ENCODE data around the gene RBM39.
A peak's percentile ranks its signal among the peaks of the same experiment; 100 is the strongest.
"Not testable (repeated sequence)": the region's sequence is repeated elsewhere in the genome, so short reads cannot be mapped to it uniquely, and the experiment has no call there.

Gene RBM39

DNA sequence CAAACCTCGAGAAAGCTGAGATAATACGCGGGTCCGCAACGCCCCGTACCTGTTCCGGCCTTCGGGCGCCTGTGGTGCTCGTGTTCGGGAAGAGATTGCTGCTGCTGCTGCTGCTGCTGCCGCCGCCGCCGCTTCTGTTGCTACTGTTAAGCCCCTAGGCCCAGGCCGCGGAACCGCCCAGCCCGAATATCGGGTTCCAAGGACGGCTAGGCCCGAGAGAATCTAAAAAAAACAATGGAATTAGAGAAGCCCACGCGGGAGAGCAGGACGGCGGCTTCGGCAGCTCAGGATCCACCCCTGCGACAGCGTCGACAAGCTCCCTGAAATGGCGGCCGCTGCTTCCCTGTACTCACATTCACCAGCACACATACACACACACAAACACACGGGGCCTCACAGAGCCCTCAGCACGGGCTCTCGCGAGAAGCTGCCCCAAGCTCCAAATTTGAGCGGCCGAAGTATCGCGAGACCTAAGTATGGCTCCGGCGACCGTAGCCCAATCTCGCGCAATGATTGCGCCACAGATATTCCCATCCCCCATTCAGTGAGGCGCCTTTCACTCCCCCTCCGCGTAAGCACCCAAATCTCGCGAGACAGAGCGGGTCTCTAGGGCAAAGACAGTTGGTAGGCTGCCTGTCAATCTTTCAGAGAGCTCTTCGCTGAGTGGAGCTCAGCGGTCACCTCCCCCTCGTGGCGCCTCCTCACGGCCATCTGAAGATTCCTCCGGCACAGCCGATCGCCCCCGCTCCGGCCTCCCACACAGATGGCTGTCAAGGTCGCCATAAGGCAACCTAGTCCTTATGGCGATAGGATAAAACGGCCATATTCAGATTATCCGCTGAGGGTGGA lies at the start of gene RBM39:
TSS of gene RBM39 (minus strand) at position 369 of the 849 bp plus-strand sequence. CDS start 1,386 bp downstream, outside the sequence.
- peak; percentile 99 for DNase-seq

DNA sequence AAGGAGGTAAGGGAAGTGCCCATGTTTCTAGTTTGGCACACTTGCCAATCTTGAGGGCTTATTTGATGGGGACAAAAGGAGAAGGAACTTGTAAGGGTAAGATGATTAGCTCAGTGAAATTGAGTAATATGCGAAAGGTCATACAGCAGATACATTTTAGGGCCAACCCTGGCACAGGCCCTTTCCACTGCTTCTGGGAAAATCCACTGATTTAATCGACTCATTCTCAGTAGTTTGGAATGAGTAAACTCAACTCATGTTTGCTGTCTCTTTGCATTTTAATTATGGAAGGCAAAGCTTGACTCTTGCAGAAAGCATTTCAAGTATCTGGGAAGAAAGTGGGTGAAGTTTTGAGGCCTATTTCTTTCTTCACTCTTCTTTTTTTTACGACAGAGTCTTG lies 49.8 kb upstream of the RBM39 start:
- no peak for DNase-seq

DNA sequence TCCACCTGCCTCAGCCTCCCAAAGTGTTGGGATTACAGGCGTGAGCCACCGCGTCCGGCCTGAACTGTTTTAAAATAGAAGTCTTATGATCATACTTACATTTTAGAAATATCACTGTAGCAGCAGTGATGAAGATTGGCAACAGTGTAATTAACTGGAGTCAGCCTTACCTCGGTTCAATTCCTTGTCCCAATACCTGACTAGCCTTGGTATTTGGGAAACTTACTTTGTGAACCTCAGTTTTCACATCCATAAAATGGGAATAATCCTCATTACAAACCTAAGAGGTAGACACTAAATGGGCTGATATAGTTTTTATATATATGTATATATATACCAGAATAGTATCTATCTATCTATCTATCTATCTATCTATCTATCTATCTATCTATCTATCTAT lies 49.0 kb upstream of the RBM39 start:
- no peak for DNase-seq

DNA sequence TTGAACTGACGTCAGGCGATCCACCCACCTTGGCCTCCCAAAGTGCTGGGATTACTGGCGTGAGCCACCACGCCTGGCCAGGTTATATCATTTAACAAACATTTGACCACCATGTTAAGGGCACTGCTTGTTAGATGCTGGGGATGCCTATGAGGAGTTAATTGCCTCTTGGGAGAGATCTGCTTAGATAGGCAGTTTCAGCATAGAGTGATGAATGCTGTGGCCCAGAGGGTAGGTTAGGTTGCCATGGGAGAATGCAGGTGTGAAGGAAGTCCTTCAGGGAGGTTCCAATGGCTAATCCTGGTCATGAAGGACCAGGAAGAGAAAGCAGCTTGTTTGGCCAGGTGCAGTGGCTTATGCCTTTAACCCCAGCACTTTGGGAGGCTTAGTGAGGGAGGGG lies 46.7 kb upstream of the RBM39 start:
- no peak for DNase-seq

DNA sequence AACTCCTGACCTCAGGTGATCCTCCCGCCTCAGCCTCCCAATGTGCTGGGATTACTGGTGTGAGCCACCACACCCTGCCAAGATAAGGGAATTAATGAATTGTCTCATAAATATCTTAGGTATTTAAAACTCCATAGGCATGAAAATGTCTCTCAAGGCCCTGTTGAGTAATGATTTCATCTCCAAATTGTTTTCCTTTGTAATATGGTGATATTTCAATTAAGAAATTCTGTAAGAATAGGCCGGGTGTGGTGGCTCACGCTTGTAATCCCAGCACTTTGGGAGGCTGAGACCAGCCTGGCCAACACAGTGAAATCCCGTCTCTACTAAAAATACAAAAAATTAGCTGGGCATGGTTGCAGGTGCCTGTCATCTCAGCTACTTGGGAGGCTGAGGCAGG lies 43.5 kb upstream of the RBM39 start:
- DNase-seq, result not testable (repeated sequence)

DNA sequence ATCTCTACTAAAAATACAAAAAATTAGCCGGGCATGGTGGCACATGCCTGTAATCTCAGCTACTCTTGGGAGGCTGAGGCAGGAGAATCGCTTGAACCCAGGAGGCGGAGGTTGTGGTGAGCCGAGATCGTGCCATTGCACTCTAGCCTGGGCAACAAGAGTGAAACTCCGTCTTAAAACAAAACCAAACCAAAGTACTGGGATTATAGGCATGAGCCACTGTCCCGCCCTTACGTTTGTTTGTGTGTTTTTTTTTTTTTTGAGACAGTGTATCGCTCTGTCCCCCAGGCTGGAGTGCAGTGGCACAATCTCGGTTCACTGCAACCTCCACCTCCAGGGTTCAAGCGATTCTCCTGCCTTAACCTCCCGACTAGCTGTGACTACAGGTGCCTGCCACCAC lies 41.8 kb upstream of the RBM39 start:
- not testable (repeated sequence) for DNase-seq

DNA sequence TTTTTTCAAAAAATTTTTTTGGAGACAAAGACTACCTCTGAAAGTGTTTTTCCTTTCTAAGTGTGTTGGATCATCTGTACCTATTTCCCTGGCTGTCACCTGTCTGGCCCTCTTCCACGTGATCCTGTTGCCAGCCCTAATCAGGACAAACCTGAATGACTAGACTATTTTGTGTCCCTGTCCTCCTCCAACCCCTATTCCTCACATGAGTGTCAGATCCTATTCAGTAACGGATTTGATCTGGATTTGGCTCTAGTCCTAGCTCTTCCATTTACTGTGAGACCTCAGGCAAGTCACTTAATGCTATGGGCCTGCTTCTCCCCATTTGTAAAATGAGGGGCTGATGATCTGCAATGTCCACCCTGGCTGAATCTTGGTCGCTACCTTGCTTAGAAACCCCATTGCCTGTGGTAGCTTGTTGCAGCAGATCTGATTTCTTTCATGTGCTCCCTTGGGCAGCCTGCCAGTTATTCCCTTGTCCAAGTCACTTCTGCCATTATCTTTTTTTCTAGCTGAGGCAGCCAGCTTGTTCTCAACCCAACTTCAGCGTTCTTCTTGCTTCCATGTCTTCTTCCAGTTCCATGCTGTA lies 34.5 kb upstream of the RBM39 start:
- no peak for DNase-seq

DNA sequence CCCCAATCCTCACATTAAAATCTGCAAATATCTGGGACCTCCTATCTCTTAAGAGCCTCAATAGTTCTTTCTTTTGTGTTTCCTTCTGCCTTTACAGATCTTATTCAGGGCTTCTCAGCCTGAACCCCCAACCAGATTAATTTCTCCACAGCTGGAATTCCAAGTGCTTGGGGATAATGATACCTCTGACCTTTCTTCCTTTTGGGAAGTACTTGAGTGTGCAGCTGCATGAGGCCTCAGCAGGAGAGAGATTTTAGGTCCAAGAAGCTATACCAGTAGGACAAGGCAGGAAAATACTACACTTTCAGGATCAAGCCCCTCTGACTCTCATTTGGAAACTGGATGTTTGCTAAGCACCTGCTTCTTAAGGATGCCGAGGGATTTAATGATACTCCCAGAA lies 32.3 kb upstream of the RBM39 start:
- no peak for DNase-seq

DNA sequence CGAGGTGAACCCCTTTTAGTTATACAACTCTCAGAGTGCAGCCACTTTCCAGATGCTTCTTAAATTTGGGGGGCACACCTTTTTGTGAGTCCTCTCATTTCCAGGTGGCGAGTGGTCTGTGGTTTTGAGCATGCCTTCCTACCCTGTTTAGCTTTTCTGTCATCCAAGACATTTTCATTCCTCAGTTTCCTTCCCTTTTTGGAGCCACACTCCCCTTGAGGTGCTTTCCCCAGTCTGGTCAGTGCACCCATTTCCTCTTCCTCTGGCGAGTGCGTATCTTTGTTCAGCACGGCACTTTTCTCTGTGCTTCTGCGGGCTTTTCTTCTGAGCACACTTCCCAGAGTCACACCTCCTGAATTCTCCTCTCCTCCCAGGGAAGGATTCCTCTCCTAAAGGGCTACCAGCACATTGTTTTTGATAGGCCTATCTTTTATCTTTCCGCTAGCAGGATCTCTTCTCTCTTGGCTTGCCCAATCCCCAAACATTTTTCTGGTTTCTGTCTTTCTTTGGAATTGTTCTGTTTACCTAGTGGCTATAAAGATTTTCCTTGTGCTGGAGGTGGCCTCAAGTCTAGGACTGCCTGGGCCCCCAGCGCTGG lies 31.2 kb upstream of the RBM39 start:
- DNase-seq, result no peak

DNA sequence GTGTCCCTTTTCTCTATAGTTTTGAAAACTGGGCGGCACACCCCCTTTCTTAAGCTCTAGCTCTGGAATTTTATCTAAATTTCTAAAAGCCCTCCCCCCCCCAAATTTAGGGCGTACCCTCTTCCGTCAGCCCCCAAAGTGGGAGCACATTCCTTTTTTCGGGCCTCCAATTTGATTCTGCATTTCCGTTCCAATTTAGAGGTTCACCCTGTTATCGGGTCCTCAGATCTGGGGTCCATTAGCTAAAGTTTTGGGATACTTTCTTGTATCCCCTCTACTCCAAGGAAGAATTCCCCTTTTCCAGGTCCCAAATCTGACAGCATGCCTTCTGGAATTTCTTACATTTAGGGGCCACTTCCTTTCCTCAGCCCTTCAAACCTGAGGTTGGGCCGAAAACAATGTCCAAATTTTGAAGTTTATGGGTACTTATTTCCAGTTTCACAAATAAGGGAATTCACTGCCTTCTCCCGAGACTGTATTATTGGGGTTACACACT lies 30.6 kb upstream of the RBM39 start:
- no peak for DNase-seq

DNA sequence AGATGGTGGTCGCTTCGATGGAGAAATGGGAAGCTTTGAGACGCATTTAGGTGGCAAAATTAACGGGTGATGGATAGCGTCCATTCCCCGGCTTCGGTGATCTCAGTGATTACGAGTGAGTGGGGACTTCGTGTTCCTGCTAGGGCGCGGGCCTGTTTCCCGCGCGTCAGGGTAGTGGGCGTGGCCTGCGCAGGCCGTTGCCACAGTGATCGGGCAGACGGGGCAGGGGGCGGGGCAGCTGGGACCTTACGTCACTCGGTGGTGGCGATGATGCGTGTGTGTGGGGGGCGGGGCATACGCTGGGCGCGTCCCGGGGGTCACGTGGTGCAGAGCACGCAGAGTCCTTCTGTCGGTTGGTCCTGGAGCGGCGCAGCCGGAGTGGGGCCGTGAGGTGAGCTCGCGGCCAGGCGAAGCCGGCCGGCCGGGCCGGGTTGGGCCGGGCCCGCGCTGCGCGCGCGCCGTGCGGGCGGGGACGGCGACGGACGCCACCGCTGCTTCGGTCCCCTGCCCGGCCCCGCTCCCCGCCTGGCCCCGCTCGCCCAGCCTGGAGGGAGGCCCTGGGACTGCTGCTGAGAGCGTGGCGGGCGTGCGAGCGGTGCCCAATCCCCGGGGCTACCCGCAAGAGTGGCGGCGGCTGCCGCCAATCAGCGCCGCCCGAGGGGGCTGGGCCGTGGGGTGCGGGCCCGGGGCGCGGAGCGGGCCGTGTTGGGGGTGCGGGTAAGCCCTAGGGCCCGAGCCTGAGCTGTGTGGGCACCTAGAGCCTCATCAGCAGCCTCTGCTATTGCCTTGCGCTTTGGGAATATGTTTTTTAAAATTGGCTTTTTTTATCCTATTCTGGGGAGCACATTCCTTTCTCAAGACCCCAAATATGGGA lies 29.9 kb upstream of the RBM39 start, which contains the start of gene PHF20:
TSS of gene PHF20 (plus strand) at position 327 of the 874 bp plus-strand sequence. CDS start 29,508 bp downstream, outside the sequence.
- peak; percentile 96 for DNase-seq

DNA sequence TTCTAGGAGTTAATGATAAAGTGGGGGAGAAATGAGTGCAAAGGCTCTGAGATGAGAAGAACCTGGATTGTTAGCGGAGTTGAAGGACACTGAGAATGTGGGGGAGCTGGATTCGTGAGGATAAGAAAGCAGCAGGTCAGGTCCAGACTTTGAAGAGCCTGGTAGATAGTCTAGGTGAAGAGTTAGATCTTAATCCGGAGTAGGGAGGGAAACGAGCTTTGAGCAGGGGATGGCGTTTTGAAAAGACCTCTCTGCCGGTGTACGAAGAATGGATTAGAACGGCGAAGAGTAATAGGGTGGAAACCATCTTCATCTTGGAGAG lies 29.3 kb upstream of the RBM39 start:
- no peak for DNase-seq

DNA sequence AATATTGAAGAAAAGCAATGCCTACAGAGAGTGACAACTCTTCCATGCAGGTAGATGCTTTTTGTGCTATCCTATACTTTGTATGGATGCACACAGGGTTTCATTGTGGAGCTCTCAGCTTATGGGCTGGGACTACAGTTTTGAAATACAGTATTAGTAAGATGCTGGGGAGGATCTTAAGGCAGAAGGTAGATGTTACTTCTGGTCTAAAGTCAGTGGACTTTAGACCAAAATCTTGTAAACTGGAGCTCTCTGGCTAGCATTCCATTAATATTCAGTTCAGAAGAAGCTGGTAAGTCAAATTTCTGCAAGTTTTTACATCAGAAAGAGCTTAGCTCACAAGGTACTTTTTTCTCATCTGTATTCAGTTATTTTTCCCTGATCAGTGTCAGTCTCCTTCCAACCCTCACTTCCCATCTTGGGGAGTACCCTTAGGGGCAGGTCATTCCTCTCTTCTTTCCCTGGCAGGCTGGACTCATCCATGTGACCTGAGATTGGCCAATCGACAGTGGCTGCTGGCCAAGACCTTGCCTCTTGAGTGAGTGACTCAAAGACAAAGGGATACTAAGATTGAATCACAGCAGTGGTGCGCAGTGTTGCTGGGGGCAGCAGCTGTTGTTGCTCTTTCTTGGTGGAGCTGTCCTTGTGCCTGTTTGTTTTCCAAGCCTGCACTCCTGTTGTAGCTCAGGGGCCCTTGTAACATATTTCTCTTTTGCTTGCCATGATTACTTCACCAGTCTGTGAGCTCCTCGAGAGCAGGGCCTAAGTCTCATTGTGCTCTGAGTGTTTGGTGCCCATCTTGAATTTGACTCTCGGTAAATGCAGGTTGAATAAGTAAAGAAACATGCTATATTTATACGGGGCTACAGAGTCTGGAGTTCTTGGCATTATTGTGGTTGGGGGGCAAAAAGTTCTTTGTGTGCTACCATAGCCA lies 26.9 kb upstream of the RBM39 start:
- peak; percentile 92 for DNase-seq

DNA sequence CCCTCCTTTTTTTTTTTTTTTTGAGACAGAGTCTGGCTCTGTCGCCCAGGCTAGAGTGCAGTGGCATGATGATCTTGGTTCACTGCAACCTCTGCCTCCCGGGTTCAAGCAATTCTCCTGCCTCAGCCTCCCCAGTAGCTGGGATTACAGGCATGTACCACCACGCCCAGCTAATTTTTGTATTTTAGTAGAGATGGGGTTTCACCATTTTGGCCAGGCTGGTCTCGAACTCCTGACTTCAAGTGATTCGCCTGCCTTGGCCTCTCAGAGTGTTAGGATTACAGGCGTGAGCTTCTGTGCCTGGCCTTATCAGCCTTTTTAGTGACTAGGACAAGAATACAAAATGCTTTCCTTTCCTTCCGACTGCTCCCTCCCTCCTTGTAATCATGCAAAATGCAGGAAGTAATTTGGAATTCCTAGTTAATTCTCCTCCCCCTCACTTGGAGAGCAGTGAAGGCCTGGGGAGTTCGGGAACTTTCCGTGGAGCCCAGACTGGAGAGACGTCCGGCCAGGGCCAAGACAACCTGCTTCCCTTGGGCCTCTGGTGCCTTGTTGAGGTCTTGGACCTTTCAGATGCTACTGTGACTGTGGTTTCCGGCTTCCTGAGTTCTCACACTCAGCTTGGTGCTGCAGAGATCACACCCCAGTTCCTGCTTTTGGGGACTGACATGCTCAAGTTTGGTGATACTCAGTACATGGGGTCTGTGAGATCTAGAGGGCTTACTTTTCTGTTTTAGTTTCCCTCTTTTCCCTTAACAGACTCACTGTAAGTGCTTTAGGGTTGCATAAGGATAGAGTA lies 25.8 kb upstream of the RBM39 start:
- no peak for DNase-seq

DNA sequence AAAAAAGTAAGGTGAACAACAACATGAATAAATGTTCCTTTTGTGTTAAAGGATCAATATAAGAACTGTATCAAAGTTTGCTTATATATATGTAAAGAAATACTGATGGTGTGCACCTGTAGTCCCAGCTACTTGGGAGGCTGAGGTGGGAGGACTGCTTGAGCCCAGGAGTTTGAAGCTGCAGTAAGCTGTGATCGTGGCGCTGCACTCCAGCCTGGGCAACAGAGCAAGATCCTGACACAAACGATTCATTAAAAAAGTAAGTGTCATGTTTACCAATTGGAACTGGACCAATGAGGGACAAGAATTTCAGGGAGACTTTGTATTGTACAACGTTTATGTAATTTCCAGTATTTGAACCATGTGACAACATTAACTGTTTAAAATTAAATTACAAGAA lies 24.8 kb upstream of the RBM39 start:
- DNase-seq, result no peak

DNA sequence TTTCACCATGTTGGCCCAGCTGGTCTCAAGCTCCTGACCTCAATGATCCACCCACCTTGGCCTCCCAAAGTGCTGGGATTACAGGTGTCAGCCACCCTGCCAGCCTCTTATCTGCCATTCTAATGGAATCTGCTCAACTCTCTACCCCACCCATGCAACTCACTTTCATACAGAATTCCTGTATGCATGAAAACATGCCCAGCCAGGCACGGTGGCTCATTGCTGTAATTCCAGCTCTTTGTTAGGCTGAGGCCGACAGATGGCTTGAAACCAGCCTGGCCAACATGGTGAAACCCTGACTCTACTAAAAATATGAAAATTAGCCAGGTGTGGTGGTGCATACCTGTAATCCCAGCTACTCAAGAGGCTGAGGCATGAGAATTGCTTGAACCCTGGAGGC lies 22.9 kb upstream of the RBM39 start:
- DNase-seq, result not testable (repeated sequence)

DNA sequence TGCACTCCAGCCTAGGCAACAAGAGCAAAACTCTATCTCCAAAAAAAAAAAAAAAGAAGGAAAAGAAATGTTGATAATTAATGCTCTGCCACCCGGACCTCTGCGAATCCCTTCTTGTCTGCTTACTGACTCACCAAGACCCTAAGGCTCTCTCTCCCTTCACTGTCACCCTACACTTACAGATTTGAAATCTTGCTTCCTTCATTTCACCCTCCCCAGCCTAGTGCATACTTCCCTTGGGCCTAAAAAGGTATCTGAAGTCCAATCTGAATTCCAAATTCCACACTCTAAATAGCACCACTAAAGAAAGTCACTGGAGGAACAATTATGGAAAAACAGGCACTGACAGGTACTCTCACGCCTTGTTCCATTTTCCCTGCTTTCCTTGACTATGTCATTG lies 20.4 kb upstream of the RBM39 start:
- DNase-seq, result no peak

DNA sequence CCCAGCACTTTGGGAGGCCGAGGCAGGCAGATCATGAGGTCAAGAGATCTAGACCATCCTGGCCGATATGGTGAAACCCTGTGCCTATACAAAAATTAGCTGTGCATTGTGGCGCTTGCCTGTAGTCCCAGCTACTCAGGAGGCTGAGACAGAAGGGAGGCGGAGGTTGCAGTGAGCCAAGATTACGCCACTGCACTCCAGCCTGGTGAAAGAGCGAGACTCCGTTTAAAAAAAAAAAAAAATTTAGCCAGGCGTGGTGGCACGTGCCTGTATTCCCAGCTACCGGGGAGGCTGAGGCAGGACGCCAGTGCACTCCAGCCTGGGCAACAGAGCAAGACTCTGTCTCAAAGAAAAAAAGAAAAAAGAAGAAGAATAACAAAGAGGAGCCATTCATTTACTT lies 19.5 kb upstream of the RBM39 start:
- not testable (repeated sequence) for DNase-seq

DNA sequence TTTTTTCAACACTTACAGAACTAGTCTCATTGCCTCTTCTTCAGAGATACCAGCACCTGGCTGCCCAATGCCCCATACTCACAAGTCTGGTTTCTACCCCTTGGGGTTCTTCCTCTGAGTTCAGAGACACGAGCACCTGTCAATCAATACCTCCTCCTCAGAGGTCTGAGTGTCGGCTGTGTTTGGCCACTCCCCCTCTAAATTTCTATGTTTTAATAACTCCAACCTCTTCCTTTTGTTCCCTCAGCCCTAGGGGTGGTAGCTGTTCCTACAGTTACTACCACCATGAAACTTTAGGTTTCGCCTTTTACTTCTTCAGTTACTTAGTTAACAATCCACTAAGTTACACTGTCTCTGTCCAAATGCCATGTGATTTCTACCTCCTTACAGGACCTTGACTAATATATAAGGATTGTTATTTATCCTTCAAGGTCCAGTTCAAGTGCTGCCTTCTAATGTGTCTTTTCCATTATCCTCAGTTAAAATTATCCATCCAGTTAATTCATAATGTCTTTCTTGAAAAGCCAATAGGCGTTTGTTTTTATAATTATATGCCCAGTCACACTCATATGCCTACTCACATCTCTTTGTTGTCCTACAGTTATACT lies 15.1 kb upstream of the RBM39 start:
- no peak for DNase-seq

DNA sequence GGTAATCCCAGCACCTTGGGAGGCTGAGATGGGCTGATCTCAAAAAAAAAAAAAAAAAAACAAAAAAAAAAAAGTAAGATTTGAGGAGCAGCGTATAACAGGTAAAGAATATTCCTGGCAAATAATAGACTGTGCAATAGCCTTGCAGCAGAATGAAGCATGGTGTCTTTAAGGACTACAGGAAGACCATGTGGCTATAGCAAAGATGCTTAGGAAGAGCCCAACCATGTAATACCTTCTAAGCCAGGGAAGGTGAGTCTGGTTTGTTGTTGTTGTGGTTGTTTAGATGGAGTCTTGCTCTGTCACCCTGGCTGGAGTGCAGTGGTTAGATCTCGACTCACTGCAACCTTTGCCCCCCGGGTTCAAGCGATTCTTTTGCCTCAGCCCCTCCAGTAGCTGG lies 14.3 kb upstream of the RBM39 start:
- no peak for DNase-seq

Data from GOT3 (cell line).